Activated B cell treated with CpG ODN at 0.5 μM for 24 hours (primary cell): ENCODE data around the gene QSOX2. TPM values are rescaled to one million over a fixed set of nuclear protein-coding genes. Genes with fewer than 3 reads are reported as not detected.

Source experiments
- ATAC-seq: fragments of 200-7000 bp; cut with Tn5 transposase; one replicate; pipeline ENCODE4 v1.10.0; 2021; ENCODE audit warnings: low read depth, mild to moderate bottlenecking, moderate library complexity
- CTCF ChIA-PET: fragments of 350-600 bp; sonication (Branson Sonifier 250); formaldehyde crosslinking; loops from one replicate; lab custom pipeline; 2021; ENCODE audit warnings: antibody characterized with exemption; lab: Charles Lee
- POLR2A ChIA-PET: fragments of 350-600 bp; sonication (Branson Sonifier 250); formaldehyde crosslinking; loops from one replicate; lab custom pipeline; 2021; ENCODE audit warnings: antibody characterized with exemption; lab: Charles Lee
- DNase-seq: peaks from one replicate; pipeline ENCODE4 v3.0.0; 2022
- H3K27ac Mint-ChIP-seq: one replicate; pipeline ENCODE4 v1.8.0; 2020; ENCODE audit warnings: mixed read lengths
- H3K27me3 Mint-ChIP-seq: one replicate; pipeline ENCODE4 v1.8.0; 2021; ENCODE audit warnings: mixed read lengths
- H3K36me3 Mint-ChIP-seq: one replicate; pipeline ENCODE4 v1.8.0; 2021; ENCODE audit warnings: low read depth, mixed read lengths
- H3K4me1 Mint-ChIP-seq: one replicate; pipeline ENCODE4 v1.8.0; 2021; ENCODE audit warnings: mixed read lengths
- H3K4me3 Mint-ChIP-seq: one replicate; pipeline ENCODE4 v1.8.0; 2020; ENCODE audit warnings: mild to moderate bottlenecking, mixed read lengths
- H3K9me3 Mint-ChIP-seq: one replicate; pipeline ENCODE4 v1.8.0; 2020; ENCODE audit warnings: mixed read lengths
- intact Hi-C: fragments of 100-400 bp; cut with micrococcal nuclease; formaldehyde crosslinking; loops from one replicate; pipeline ENCODE4 v1.15.1; 2024
- total RNA-seq: library from RNA; stranded (reverse); gene quantifications from 2 replicates; pipeline ENCODE4 v1.2.3, GENCODE V29; 2022
- TF ChIP-seq, protein P1 (sequence below): fragments of 200-600 bp; IDR thresholded peaks from one replicate; pipeline ENCODE4 v1.8.0; 2022; ENCODE audit warnings: antibody characterized with exemption, mild to moderate bottlenecking

Gene QSOX2
- total RNA-seq, 1 donor from 2014 or later = 49.1 TPM

DNA sequence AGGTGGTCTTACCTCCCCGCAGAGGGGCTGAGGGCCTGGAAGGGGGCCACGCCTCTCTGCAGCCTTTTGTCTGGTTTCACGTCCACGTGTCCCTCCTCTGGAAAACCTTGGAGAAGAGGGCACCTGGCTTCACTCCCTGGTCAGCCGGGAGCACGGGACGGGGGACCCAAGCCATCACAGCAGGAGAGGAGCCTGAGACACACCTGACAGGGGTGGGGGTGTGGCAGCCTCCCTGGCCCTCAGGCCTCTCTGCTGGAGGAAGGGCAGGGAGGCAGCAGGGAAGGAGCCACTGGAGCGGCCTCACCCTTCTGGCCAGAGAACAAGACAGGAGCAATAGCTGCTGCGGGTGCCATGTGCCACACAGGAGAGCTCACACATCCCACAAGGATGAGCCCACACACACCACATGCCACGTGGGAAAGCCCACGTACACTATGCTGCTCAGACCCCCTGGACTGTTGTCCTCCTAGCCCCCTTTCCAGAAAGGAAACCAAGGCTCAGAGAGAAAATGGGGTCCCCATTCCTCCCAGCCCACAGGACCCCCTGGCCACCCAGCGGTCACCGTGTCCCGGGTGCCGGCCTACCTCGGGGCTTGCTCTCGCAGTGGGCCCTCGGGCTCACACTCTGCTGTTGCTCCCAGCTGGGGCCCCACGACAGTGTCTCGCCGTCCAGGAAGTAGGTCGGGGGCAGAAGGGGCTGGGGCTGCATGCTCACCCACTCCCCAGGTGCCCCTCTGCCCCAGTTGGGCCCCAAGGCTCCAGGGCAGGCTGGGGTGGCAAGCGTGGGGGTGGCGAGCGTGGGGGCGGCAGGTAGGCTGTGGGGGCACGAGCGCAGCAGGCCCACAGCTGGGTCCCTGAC lies 40.1 kb upstream of the QSOX2 start:
- Mint-ChIP-seq H3K27ac (no peak overlapping the region), H3K4me1 (peaks cover 21% of the 10 kb centered on the region), H3K27me3 (peaks cover 11% of the 10 kb centered on the region), H3K9me3 (no peaks in the 10 kb centered on the region), H3K36me3 (no peaks in the 10 kb centered on the region), H3K4me3 (no peak overlapping the region)
- CTCF ChIA-PET = interaction anchor here (1.4 to 4.8 kb wide), 2 partner anchors 11 to 117 kb away, joined by 3 to 50 read pairs; no protein-coding TSS in a partner anchor
- DNase-seq = no peak
- POLR2A ChIA-PET = no interaction called here
- intact Hi-C loops = no loop called here
- TF ChIP-seq, protein P1, sequence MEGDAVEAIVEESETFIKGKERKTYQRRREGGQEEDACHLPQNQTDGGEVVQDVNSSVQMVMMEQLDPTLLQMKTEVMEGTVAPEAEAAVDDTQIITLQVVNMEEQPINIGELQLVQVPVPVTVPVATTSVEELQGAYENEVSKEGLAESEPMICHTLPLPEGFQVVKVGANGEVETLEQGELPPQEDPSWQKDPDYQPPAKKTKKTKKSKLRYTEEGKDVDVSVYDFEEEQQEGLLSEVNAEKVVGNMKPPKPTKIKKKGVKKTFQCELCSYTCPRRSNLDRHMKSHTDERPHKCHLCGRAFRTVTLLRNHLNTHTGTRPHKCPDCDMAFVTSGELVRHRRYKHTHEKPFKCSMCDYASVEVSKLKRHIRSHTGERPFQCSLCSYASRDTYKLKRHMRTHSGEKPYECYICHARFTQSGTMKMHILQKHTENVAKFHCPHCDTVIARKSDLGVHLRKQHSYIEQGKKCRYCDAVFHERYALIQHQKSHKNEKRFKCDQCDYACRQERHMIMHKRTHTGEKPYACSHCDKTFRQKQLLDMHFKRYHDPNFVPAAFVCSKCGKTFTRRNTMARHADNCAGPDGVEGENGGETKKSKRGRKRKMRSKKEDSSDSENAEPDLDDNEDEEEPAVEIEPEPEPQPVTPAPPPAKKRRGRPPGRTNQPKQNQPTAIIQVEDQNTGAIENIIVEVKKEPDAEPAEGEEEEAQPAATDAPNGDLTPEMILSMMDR = no peak
- ATAC-seq = no peak

DNA sequence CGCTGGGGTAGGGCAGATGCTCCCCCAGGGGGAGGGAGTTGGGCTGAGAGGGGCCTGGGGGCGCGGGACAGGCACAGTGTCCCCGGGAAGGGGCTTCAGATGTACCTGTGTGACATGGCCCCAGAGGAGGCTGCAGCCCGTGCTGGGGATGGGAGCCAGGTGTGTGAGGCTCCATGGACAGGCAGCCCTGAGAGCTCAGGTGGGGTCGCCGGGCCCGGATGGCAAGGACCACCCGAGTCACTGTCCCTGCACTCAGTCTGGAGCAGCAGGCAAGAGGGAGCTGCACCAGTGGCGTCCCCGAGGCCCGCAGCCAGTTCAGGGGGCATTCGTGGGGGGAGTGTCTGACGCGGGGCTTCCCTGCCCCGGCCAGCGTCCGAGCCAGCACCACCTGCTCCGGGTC lies 39.3 kb upstream of the QSOX2 start:
- no peak overlapping the region for H3K27ac Mint-ChIP-seq
- peaks cover 21% of the 10 kb centered on the region for H3K4me1 Mint-ChIP-seq
- H3K4me3 Mint-ChIP-seq = no peak overlapping the region
- H3K27me3 Mint-ChIP-seq = peaks cover 11% of the 10 kb centered on the region
- TF ChIP-seq, protein P1 = no peak
- CTCF ChIA-PET = interaction anchor here (2.0 to 4.8 kb wide), 2 partner anchors 116 to 152 kb away, joined by 7 to 50 read pairs; no protein-coding TSS in a partner anchor
- ATAC-seq = no peak
- POLR2A ChIA-PET = no interaction called here
- DNase-seq = no peak
- no peaks in the 10 kb centered on the region for H3K36me3 Mint-ChIP-seq
- intact Hi-C loops = no loop called here
- no peaks in the 10 kb centered on the region for H3K9me3 Mint-ChIP-seq

DNA sequence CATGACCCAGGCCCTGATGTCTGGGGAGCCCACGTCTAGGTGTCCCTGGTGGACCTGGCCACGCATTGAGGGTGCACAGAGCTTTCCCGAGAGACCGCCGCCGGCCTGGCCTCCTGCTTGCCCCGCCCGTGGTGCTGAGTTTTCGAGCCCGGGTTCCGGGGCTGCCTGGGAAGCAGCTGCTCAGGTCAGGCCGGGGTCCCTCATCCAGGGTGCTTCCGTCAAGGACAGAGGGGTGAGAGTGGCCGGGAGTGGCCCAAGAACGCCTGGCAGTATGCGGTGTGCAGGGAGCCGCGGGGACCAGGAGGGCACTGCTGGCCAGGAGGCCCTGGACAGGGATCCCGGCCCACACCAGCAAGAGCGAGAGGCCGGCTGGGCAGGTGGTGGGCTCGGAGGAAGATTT lies 38.7 kb upstream of the QSOX2 start:
- DNase-seq (no peak), ATAC-seq (no peak)
- H3K4me1 Mint-ChIP-seq = peaks cover 21% of the 10 kb centered on the region
- H3K27ac Mint-ChIP-seq = no peak overlapping the region
- no peaks in the 10 kb centered on the region for H3K36me3 Mint-ChIP-seq
- TF ChIP-seq, protein P1 = no peak
- intact Hi-C loops = no loop called here
- H3K9me3 Mint-ChIP-seq = no peaks in the 10 kb centered on the region
- POLR2A ChIA-PET = interaction anchor here (2.0 to 2.3 kb wide), 2 partner anchors 59 to 114 kb away, joined by 7 to 9 read pairs; no protein-coding TSS in a partner anchor
- no peak overlapping the region for H3K4me3 Mint-ChIP-seq
- CTCF ChIA-PET = interaction anchor here (1.3 to 4.8 kb wide), 5 partner anchors 17 to 151 kb away, joined by 3 to 50 read pairs (median 7); no protein-coding TSS in a partner anchor
- peaks cover 11% of the 10 kb centered on the region for H3K27me3 Mint-ChIP-seq

DNA sequence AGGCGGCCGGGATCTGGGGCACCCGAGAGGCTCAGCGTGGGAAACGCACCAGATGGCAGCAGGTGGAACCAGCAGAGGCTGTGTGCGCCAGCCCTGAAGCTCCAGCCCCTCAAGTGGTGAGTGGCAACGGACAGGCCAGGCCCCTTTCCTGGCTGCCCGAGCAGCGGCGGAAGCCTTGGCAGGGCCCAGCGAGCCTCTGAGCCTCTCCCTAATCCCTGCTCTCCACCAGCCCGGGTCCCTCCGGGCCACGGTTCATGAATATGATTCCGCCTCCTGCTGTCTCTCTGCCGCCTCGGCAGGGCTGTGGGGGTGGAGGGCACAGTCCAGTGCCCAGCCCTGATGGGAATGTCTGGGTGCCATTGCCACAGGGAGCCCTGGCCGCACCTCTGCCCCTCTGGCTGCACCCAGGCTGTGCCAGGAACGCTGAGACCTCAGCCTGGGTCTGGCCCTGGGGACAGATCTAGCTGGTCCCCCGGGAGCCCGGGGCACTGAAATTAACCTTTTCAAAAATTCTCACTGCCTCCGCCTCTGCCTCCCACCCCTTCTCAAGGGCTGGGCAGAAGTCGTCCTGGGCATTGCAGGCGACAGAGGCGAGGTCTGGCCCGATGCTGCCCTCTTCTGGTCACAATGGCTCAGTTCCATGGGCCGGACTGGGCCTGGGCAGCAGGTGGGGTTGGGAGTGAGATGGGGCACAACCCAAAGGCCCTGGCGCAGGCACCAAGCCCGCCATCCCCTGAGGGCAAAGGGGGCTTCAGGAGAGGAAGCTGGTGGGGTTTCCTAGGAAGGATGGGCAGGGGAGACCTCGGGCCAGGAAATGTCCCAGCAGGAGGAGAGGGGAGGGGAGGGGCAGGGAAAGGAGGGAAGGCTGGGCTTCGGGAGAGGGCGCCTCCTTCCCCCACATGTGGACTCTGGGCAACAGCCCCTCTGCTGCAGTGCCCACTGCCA lies 38.0 kb upstream of the QSOX2 start:
- H3K4me3 Mint-ChIP-seq = peak overlapping the region; percentile 79
- H3K27ac Mint-ChIP-seq = peak overlapping the region; percentile 65
- CTCF ChIA-PET = interaction anchor here (0.7 to 4.8 kb wide), 12 partner anchors 16 to 178 kb away, joined by 3 to 50 read pairs (median 4); no protein-coding TSS in a partner anchor
- DNase-seq (peak; percentile 79), ATAC-seq (peak; percentile 86)
- peaks cover 21% of the 10 kb centered on the region for H3K4me1 Mint-ChIP-seq
- POLR2A ChIA-PET = interaction anchor here (0.9 to 2.3 kb wide), 6 partner anchors 16 to 188 kb away, joined by 3 to 9 read pairs (median 5); no protein-coding TSS in a partner anchor
- intact Hi-C loops = loop anchor here (1.0 to 2.0 kb wide), 7 partner anchors 16 to 316 kb away; no protein-coding TSS in a partner anchor
- no peaks in the 10 kb centered on the region for H3K9me3 Mint-ChIP-seq
- no peaks in the 10 kb centered on the region for H3K36me3 Mint-ChIP-seq
- peaks cover 11% of the 10 kb centered on the region for H3K27me3 Mint-ChIP-seq
- TF ChIP-seq, protein P1 = no peak
